GM20431 (cell line): Measurements from ENCODE around the gene CMBL.

Source experiments
- in situ Hi-C: fragments of 300-500 bp; cut with MseI, MboI; formaldehyde crosslinking; loops from one replicate; pipeline ENCODE4 v1.15.0; 2020; ENCODE audit warnings: low sequenced_read_pairs; ENCODE audit not compliant: unreplicated experiment

The CMBL gene

GRCh38 chr5:10235350-10235749, 72.4 kb downstream of the CMBL start:
- in situ Hi-C loops: no loop called here

- in situ Hi-C loops: no loop called here
These were observed 74.2 kb downstream of the CMBL start for GRCh38 chr5:10233505-10233904.

DNA sequence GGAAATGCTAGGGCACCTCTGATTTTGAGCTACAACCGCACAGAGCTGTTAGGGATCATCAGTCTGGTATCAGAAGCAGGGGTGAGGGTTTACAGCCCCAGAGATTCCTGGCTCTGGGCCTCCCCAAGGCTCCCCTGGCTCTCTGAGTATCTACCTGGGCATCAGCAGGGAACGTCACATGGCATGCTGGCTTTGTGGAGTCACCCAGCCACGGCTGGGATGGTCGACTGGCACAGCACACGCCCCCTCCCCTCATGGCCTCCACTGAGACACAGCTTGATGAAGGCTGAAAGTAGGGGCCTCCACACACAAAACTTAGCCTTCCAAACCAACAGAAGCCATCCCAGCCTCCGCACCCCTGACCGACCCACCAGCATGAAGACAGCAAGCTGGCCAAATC, 74.7 kb downstream of the CMBL start:
- in situ Hi-C loops: no loop called here

DNA sequence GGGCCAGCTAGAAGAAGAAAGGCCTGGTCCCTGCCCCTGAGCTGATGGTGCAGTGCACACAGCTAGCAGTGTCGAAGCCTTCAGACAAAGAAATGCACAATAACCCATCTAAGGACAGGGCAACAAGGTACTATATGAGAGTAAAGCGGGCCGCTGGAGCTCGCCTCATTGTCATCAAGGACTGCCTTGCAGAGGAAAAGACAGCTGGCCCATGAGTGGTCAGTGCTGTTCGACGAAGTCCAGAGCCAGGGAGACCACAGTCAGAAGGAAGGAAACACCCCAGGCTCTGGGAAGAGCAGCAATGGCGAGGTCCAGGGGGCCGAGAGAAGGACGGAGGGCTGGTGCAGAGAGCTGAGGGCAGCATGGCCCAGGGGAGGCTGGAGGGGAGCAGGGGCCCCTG, 75.3 kb downstream of the CMBL start:
- in situ Hi-C loops: no loop called here

DNA sequence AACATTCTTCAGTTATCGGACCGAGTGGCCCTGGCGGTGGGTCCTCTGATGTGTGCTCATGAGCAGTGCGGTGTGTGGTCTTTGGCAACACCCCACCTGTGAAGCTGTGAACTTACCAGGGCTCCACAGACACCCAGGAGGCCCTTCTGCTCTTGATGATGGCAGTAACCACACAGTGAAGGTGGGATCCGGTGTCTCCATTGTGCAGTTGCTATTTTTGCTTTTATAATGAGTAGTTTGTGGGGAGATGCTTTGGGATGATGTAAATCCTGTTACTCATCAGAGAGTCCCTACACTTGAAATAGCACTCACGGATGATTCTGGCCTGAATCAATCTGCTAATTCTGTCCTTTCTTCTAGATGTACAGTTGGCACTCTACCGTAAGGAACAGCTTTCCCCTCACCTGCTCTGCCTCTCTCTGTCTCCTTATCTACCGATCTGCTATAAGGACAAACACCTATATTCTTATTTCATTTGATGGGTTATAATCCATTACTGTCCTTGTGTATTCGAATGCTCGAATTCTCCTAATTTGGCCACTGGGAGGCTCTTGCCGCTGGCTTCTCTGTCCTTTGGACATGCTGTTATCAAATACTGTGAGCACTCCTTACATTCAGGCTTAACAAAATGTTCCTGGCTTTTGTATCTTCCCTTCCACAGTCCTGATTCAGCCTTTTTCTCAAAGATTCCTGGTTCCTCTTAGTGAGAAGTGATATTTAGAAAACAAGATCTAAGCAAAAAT, 78.2 kb downstream of the CMBL start:
- in situ Hi-C loops: no loop called here

- in situ Hi-C loops: no loop called here
These were observed 79.4 kb downstream of the CMBL start for GRCh38 chr5:10228288-10228687.
